Neural progenitor cell (in vitro differentiated cells): Measurements from ENCODE around the gene ABCF1. TPM values are rescaled to one million over a fixed set of nuclear protein-coding genes. Genes with fewer than 3 reads are reported as not detected.

Source experiments
- DNase-seq: peaks from one replicate; pipeline ENCODE4 v3.0.0-alpha.2; 2016; ENCODE audit warnings: low spot score
- H2AFZ ChIP-seq: fragments of 200-600 bp; sonication (generic); replicated peaks from 2 replicates; pipeline ENCODE4 v1.6.1; 2016; ENCODE audit warnings: antibody characterized with exemption
- H3F3A ChIP-seq: fragments of 200-600 bp; sonication (generic); 2 replicates; pipeline ENCODE4 v1.6.1; 2016; ENCODE audit warnings: antibody characterized with exemption, low read depth
- H3K27ac ChIP-seq: fragments of 200-600 bp; sonication (generic); 2 replicates; pipeline ENCODE4 v1.5.1; 2016; ENCODE audit warnings: mild to moderate bottlenecking
- H3K27me3 ChIP-seq: fragments of 200-600 bp; sonication (generic); 2 replicates; pipeline ENCODE4 v1.6.1; 2016; ENCODE audit warnings: mild to moderate bottlenecking, moderate library complexity
- H3K36me3 ChIP-seq: fragments of 200-600 bp; sonication (generic); 2 replicates; pipeline ENCODE4 v1.5.1; 2016
- H3K4me1 ChIP-seq: fragments of 200-600 bp; sonication (generic); 2 replicates; pipeline ENCODE4 v1.6.1; 2016; ENCODE audit warnings: mixed run types
- H3K4me2 ChIP-seq: fragments of 200-600 bp; sonication (generic); 2 replicates; pipeline ENCODE4 v1.6.1; 2016
- H3K4me3 ChIP-seq: fragments of 200-600 bp; sonication (generic); 2 replicates; pipeline ENCODE4 v1.5.1; 2016
- H3K79me2 ChIP-seq: fragments of 200-600 bp; sonication (generic); 2 replicates; pipeline ENCODE4 v1.6.1; 2016; ENCODE audit warnings: low read depth
- H3K9ac ChIP-seq: fragments of 200-600 bp; sonication (generic); 2 replicates; pipeline ENCODE4 v1.6.1; 2016
- H3K9me3 ChIP-seq: fragments of 200-600 bp; sonication (generic); 2 replicates; pipeline ENCODE4 v1.5.1; 2016; ENCODE audit warnings: low read depth
- H4K20me1 ChIP-seq: fragments of 200-600 bp; sonication (generic); 2 replicates; pipeline ENCODE4 v1.6.1; 2016; ENCODE audit warnings: low read depth
- H3K27ac Mint-ChIP-seq: 3 replicates; pipeline ENCODE4 v1.8.0; 2021; ENCODE audit warnings: mixed read lengths
- H3K27me3 Mint-ChIP-seq: 2 replicates; pipeline ENCODE4 v1.8.0; 2022; ENCODE audit warnings: low read depth, mild to moderate bottlenecking, inconsistent platforms, moderate library complexity, mixed read lengths; ENCODE audit not compliant: insufficient read depth
- H3K36me3 Mint-ChIP-seq: 3 replicates; pipeline ENCODE4 v1.8.0; 2021; ENCODE audit warnings: mixed read lengths
- H3K4me1 Mint-ChIP-seq: 3 replicates; pipeline ENCODE4 v1.8.0; 2021; ENCODE audit warnings: mixed read lengths
- H3K4me3 Mint-ChIP-seq: 3 replicates; pipeline ENCODE4 v1.8.0; 2021; ENCODE audit warnings: mild to moderate bottlenecking, moderate library complexity, mixed read lengths
- H3K9me3 Mint-ChIP-seq: 3 replicates; pipeline ENCODE4 v1.8.0; 2020; ENCODE audit warnings: mixed read lengths
- CTCF ChIP-seq: fragments of 200-600 bp; sonication (generic); IDR thresholded peaks from 2 replicates; pipeline ENCODE4 v1.5.1; 2017; ENCODE audit warnings: antibody characterized with exemption, mild to moderate bottlenecking
- EZH2 ChIP-seq: fragments of 200-600 bp; sonication (generic); IDR thresholded peaks from 2 replicates; pipeline ENCODE4 v1.6.1; 2017; ENCODE audit warnings: antibody characterized with exemption, mild to moderate bottlenecking, moderate library complexity
- EZH2phosphoT487 ChIP-seq: fragments of 200-600 bp; sonication (generic); IDR thresholded peaks from 2 replicates; pipeline ENCODE4 v1.6.1; 2017; ENCODE audit warnings: antibody characterized with exemption
- total RNA-seq: library from RNA; depleted of rRNA; stranded (reverse); fragments of >200 nt; gene quantifications from 2 replicates; pipeline ENCODE4 v1.2.3, GENCODE V29; 2015; ENCODE audit warnings: low replicate concordance

The ABCF1 gene
- total RNA-seq, 1 donor from 2014 or later = 43.9 TPM

GRCh38 chr6:30542404-30542725 lies 28.9 kb upstream of the ABCF1 start:
- H3K36me3 ChIP-seq = no peaks in the 10 kb centered on the region
- no peaks in the 10 kb centered on the region for H4K20me1 ChIP-seq
- H3K4me1 ChIP-seq = no peaks in the 10 kb centered on the region
- TF ChIP-seq CTCF = no peak
- TF ChIP-seq EZH2phosphoT487 = no peak
- DNase-seq = no peak
- peaks cover 1% of the 10 kb centered on the region for H3K36me3 Mint-ChIP-seq
- H3K4me3 ChIP-seq = no peak overlapping the region
- H2AFZ ChIP-seq = no peak overlapping the region
- H3K4me1 Mint-ChIP-seq = no peaks in the 10 kb centered on the region
- H3K27me3 Mint-ChIP-seq = no peaks in the 10 kb centered on the region
- peaks cover 5% of the 10 kb centered on the region for H3F3A ChIP-seq
- no peak overlapping the region for H3K27ac Mint-ChIP-seq
- H3K4me2 ChIP-seq = no peak overlapping the region
- H3K9ac ChIP-seq = no peak overlapping the region
- H3K4me3 Mint-ChIP-seq = no peak overlapping the region
- H3K27me3 ChIP-seq = peaks cover 12% of the 10 kb centered on the region
- H3K9me3 Mint-ChIP-seq = no peaks in the 10 kb centered on the region
- no peaks in the 10 kb centered on the region for H3K79me2 ChIP-seq
- no peaks in the 10 kb centered on the region for H3K9me3 ChIP-seq
- no peak overlapping the region for H3K27ac ChIP-seq

GRCh38 chr6:30542915-30543314 lies 28.3 kb upstream of the ABCF1 start:
- Histone ChIP-seq H3K4me3 (no peak overlapping the region), H2AFZ (no peak overlapping the region), H3K27me3 (peaks cover 12% of the 10 kb centered on the region), H4K20me1 (no peaks in the 10 kb centered on the region), H3K9me3 (no peaks in the 10 kb centered on the region), H3K4me1 (no peaks in the 10 kb centered on the region), H3K36me3 (no peaks in the 10 kb centered on the region), H3K27ac (no peak overlapping the region), H3K4me2 (no peak overlapping the region), H3K9ac (no peak overlapping the region), H3K79me2 (no peaks in the 10 kb centered on the region), H3F3A (peaks cover 5% of the 10 kb centered on the region)
- H3K4me3 Mint-ChIP-seq = no peak overlapping the region
- H3K9me3 Mint-ChIP-seq = no peaks in the 10 kb centered on the region
- H3K27ac Mint-ChIP-seq = no peak overlapping the region
- no peaks in the 10 kb centered on the region for H3K27me3 Mint-ChIP-seq
- H3K4me1 Mint-ChIP-seq = no peaks in the 10 kb centered on the region
- H3K36me3 Mint-ChIP-seq = peaks cover 1% of the 10 kb centered on the region
- no peak for TF ChIP-seq EZH2phosphoT487
- no peak for TF ChIP-seq CTCF
- TF ChIP-seq EZH2 = no peak
- no peak for DNase-seq

GRCh38 chr6:30543821-30544220 lies 27.4 kb upstream of the ABCF1 start:
- Histone ChIP-seq H3K9me3 (no peaks in the 10 kb centered on the region), H3K36me3 (no peaks in the 10 kb centered on the region), H3K79me2 (no peaks in the 10 kb centered on the region), H4K20me1 (no peaks in the 10 kb centered on the region), H2AFZ (no peak overlapping the region), H3K27ac (no peak overlapping the region), H3K27me3 (peaks cover 12% of the 10 kb centered on the region), H3K9ac (no peak overlapping the region), H3F3A (peaks cover 5% of the 10 kb centered on the region), H3K4me1 (no peaks in the 10 kb centered on the region), H3K4me3 (no peak overlapping the region), H3K4me2 (no peak overlapping the region)
- TF ChIP-seq EZH2phosphoT487 (no peak), EZH2 (no peak), CTCF (no peak)
- no peaks in the 10 kb centered on the region for H3K9me3 Mint-ChIP-seq
- no peak for DNase-seq
- no peak overlapping the region for H3K4me3 Mint-ChIP-seq
- H3K27me3 Mint-ChIP-seq = no peaks in the 10 kb centered on the region
- no peak overlapping the region for H3K27ac Mint-ChIP-seq
- peaks cover 6% of the 10 kb centered on the region for H3K36me3 Mint-ChIP-seq
- H3K4me1 Mint-ChIP-seq = no peaks in the 10 kb centered on the region
